HG03442 (cell line): ENCODE measurements around the gene PSMB9.

ENCODE experiments used
- ATAC-seq: cut with Tn5 transposase; IDR thresholded peaks from one replicate; pipeline ENCODE4 v1.9.1; 2021; ENCODE audit warnings: mild to moderate bottlenecking, moderate library complexity; ENCODE audit not compliant: unreplicated experiment

PSMB9 gene

GRCh38 chr6:32838114-32838958 is 15.7 kb upstream of the PSMB9 start, which contains the start of gene TAP2:
Gene TAP2 (minus strand): TSS chr6:32838739. CDS start chr6:32838233, 506 bp downstream.
- ATAC-seq, result peak; percentile 77

- no peak for ATAC-seq
Measured at GRCh38 chr6:32839356-32839755, 14.6 kb upstream of the PSMB9 start.

- ATAC-seq, result no peak
Measured at GRCh38 chr6:32840604-32841246, 13.3 kb upstream of the PSMB9 start.

- ATAC-seq, result no peak
Measured at GRCh38 chr6:32842021-32842650, 11.9 kb upstream of the PSMB9 start.

GRCh38 chr6:32842690-32843089 is 11.3 kb upstream of the PSMB9 start:
- ATAC-seq, result no peak

- ATAC-seq, result no peak
Measured at GRCh38 chr6:32843331-32843978, 10.5 kb upstream of the PSMB9 start.

- ATAC-seq, result peak; percentile 72
Measured at GRCh38 chr6:32843979-32844838, 9.8 kb upstream of the PSMB9 start, which contains the start of gene PSMB8. Gene PSMB8 (minus strand): TSS chr6:32844047. CDS start chr6:32843996, 51 bp downstream.

GRCh38 chr6:32844839-32845383 is 9.1 kb upstream of the PSMB9 start:
- ATAC-seq, result no peak

GRCh38 chr6:32845384-32845884 is 8.6 kb upstream of the PSMB9 start:
- ATAC-seq, result no peak

GRCh38 chr6:32847004-32847403 is 7.0 kb upstream of the PSMB9 start:
- no peak for ATAC-seq

- ATAC-seq, result no peak
Measured at GRCh38 chr6:32847795-32848194, 6.2 kb upstream of the PSMB9 start.

GRCh38 chr6:32849126-32849525 is 4.9 kb upstream of the PSMB9 start:
- ATAC-seq, result no peak

GRCh38 chr6:32851025-32851424 is 3.0 kb upstream of the PSMB9 start:
- ATAC-seq, result no peak

GRCh38 chr6:32852018-32852843 is 1.8 kb upstream of the PSMB9 start:
- ATAC-seq, result no peak

GRCh38 chr6:32852844-32853540 is 1.0 kb upstream of the PSMB9 start:
- ATAC-seq, result peak; percentile 18

- ATAC-seq, result no peak
Measured at GRCh38 chr6:32854376-32855178, 585 bp downstream of the PSMB9 start.

- ATAC-seq, result no peak
Measured at GRCh38 chr6:32855467-32856174, 1.6 kb downstream of the PSMB9 start.
